Measurements from ENCODE around the gene AFF2.

DNA sequence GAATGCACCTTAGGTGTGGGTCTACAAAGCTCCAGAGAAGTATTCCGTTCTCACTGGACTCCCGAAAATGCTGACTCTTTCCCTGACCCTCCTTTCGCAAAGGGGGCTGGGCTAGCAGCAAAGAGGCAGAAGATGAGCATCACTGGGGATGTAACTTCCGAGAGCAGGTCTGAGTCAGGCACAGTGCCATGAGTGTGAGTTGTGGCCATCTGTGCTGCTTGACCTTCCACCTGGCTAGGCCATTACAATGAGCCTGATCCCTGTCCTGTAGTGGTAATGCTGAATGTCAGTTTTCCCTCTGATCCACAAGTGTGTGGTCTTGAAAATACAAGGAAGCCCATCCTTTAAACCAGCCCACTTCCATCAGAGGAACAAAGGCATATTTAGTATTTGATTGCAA, 479.4 kb downstream of the AFF2 start:
- TF ChIP-seq, protein P1, sequence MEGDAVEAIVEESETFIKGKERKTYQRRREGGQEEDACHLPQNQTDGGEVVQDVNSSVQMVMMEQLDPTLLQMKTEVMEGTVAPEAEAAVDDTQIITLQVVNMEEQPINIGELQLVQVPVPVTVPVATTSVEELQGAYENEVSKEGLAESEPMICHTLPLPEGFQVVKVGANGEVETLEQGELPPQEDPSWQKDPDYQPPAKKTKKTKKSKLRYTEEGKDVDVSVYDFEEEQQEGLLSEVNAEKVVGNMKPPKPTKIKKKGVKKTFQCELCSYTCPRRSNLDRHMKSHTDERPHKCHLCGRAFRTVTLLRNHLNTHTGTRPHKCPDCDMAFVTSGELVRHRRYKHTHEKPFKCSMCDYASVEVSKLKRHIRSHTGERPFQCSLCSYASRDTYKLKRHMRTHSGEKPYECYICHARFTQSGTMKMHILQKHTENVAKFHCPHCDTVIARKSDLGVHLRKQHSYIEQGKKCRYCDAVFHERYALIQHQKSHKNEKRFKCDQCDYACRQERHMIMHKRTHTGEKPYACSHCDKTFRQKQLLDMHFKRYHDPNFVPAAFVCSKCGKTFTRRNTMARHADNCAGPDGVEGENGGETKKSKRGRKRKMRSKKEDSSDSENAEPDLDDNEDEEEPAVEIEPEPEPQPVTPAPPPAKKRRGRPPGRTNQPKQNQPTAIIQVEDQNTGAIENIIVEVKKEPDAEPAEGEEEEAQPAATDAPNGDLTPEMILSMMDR (IDR thresholded peaks at IDR 0.05 in 2 of 3, conservative IDR thresholded peaks at IDR 0.05 in 1 of 3; ENCODE audit: borderline replicate concordance in 1 of 3, insufficient read depth in 1 of 3, low read depth in 2 of 3, low read length in 2 of 3) = no peak
- TF ChIP-seq FOSL1 (IDR thresholded peaks at IDR 0.05; ENCODE audit: low read depth) (no peak), CEBPB (IDR thresholded peaks at IDR 0.05; ENCODE audit: low read depth) (no peak), POLR2A (IDR thresholded peaks at IDR 0.05; ENCODE audit: borderline replicate concordance, extremely low read depth, insufficient read depth, insufficient read length) (no peak), CBX3 (IDR thresholded peaks at IDR 0.05; ENCODE audit: low read depth) (no peak), EZH2phosphoT487 (IDR thresholded peaks at IDR 0.05; ENCODE audit: borderline replicate concordance) (no peak), EZH2 (IDR thresholded peaks at IDR 0.05) (no peak), POLR2AphosphoS5 (IDR thresholded peaks at IDR 0.05; ENCODE audit: low read depth, low read length) (no peak), SRF (IDR thresholded peaks at IDR 0.05; ENCODE audit: low read depth) (no peak), YY1 (IDR thresholded peaks at IDR 0.05; ENCODE audit: extremely low read depth, insufficient replicate concordance, low read depth, low read length) (no peak)
- TF ChIP-seq, protein P2, sequence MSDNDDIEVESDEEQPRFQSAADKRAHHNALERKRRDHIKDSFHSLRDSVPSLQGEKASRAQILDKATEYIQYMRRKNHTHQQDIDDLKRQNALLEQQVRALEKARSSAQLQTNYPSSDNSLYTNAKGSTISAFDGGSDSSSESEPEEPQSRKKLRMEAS (IDR thresholded peaks at IDR 0.05) = no peak

All from HCT116 (cell line).